ENCODE data around the gene C1orf198. TPM values are rescaled to one million over a fixed set of nuclear protein-coding genes. Genes with fewer than 3 reads are reported as not detected.
A peak's percentile ranks its signal among the peaks of the same experiment; 100 is the strongest.

Gene C1orf198
- total and polyA plus RNA-seq, 5 experiments from 2014 or later, result 5.5 to 8.9 (median 7.0) TPM

DNA sequence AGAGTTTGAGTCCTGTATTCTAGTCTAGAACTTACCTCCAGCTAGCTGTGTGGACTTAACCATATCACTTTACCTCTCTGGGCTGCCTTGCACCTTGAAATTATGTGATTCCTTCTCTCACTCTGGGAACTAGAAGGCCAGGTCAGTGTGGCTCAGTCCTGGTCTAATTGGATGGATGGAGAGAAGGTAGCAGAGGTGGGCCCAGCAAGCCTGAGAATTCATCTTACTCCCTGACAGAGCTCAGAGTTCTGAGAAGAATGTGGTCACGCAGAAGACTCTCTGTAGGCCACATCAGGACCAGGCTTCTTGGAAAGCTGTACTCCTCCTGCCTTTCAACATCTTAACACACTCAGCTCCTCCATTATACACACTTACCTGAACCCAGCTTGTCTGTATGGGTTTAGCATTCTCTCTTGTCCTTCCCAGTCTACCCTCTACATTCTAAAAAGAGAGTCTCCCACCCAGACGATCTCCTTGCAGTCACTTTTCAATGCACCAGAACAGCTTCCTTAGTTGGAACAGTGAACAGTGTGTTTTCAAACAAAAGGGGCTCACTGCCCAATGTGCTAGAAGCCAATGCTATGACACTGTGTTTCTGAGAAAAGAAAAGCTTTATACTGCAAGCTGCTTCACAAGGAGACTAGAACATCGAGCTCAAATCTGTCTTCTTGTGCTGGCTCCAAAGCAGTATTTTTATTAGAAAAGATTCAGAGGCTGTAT lies 60.6 kb downstream of the C1orf198 start:
- ATAC-seq, result no peak
- H3K9me3 Mint-ChIP-seq, result peaks cover 5 to 26% (median 10%) of the 10 kb centered on the region in 9 donors
- peaks cover 0 to 13% (median 5%) of the 10 kb centered on the region in 3 donors for H3K36me3 Mint-ChIP-seq
- no peaks in the 10 kb centered on the region for H3K4me1 Mint-ChIP-seq
- POLR2A ChIA-PET, result no interaction called here
- peaks cover 0 to 5% (median 1%) of the 10 kb centered on the region in 5 donors for H3K27me3 Mint-ChIP-seq
- H3K27ac Mint-ChIP-seq, result peak overlapping the region in 1 of 10 donors; percentile 24
- no peak for DNase-seq
- no peak overlapping the region for H3K4me3 Mint-ChIP-seq

DNA sequence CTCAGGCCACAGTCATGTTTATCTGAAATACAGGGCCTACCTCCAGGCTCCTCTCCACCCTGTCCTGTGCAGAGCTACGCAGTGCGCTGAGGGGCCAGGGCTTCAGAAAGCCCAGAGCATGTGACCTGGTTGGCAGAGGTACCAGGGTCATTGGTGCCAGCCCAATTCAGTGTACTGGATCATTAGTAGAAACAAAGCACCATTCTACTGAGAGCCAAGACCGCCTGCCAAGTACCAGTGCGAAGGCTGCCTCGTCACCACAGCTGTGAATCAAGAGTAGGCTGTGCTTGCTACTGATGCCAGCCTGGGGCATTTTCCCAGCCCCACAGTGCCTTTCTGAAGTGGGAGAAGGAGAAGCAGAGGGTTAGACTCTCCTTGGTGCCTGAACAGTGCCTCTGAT lies 61.3 kb downstream of the C1orf198 start:
- Mint-ChIP-seq H3K27me3 (peaks cover 3 to 7% (median 7%) of the 10 kb centered on the region in 5 donors), H3K27ac (peak overlapping the region in 1 of 10 donors; percentile 79), H3K9me3 (peaks cover 0 to 19% (median 6%) of the 10 kb centered on the region in 9 donors), H3K36me3 (peaks cover 0 to 7% (median 4%) of the 10 kb centered on the region in 3 donors), H3K4me1 (no peaks in the 10 kb centered on the region), H3K4me3 (no peak overlapping the region)
- DNase-seq (no peak), ATAC-seq (no peak)
- POLR2A ChIA-PET, result no interaction called here

DNA sequence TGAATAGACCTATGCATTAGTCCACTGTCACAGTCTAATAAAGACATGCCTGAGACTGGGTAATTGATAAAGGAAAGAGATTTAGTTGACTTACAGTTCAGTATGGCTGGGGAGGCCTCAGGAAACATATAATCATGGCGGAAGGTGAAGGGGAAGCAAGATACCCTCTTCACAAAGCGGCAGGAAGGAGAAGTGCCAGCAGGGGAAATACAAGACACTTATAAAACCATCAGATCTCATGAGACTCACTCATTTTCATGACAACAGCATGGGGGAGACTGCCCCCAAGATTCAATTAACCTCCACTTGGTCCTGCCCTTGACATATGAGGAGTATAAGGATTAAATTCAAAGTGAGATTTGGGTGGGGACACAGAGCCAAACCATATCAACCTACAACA lies 61.8 kb downstream of the C1orf198 start:
- ATAC-seq (no peak), DNase-seq (no peak)
- H3K4me3 Mint-ChIP-seq, result no peak overlapping the region
- no peak overlapping the region for H3K27ac Mint-ChIP-seq
- H3K9me3 Mint-ChIP-seq, result peaks cover 0 to 14% (median 6%) of the 10 kb centered on the region in 9 donors
- no peaks in the 10 kb centered on the region for H3K4me1 Mint-ChIP-seq
- H3K36me3 Mint-ChIP-seq, result peaks cover 0 to 7% (median 3%) of the 10 kb centered on the region in 3 donors
- H3K27me3 Mint-ChIP-seq, result peaks cover 3 to 11% (median 7%) of the 10 kb centered on the region in 5 donors
- POLR2A ChIA-PET, result no interaction called here

DNA sequence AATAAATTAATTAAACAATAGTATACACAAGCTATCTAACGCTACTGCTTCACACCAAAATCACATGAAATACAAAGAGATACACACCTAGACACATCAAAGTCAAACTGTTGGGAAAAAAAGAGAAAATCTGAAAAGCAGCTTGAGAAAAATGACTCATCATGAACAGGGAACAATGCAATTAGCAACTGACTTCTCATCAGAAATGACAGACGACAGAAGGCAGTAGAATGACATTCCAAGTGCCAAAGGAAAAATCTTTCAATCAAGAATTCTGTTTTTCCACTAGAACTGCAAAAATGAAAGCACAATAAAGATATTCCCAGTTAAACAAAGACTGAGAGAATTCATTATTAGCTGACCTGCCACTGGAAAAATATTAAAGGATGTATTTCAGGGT lies 63.9 kb downstream of the C1orf198 start:
- Mint-ChIP-seq H3K4me1 (no peaks in the 10 kb centered on the region), H3K36me3 (peaks cover 0 to 7% (median 0%) of the 10 kb centered on the region in 3 donors), H3K27me3 (peaks cover 6 to 15% (median 9%) of the 10 kb centered on the region in 5 donors), H3K4me3 (no peak overlapping the region), H3K27ac (no peak overlapping the region), H3K9me3 (peaks cover 0 to 11% (median 4%) of the 10 kb centered on the region in 9 donors)
- ATAC-seq (no peak), DNase-seq (no peak)
- POLR2A ChIA-PET, result no interaction called here

DNA sequence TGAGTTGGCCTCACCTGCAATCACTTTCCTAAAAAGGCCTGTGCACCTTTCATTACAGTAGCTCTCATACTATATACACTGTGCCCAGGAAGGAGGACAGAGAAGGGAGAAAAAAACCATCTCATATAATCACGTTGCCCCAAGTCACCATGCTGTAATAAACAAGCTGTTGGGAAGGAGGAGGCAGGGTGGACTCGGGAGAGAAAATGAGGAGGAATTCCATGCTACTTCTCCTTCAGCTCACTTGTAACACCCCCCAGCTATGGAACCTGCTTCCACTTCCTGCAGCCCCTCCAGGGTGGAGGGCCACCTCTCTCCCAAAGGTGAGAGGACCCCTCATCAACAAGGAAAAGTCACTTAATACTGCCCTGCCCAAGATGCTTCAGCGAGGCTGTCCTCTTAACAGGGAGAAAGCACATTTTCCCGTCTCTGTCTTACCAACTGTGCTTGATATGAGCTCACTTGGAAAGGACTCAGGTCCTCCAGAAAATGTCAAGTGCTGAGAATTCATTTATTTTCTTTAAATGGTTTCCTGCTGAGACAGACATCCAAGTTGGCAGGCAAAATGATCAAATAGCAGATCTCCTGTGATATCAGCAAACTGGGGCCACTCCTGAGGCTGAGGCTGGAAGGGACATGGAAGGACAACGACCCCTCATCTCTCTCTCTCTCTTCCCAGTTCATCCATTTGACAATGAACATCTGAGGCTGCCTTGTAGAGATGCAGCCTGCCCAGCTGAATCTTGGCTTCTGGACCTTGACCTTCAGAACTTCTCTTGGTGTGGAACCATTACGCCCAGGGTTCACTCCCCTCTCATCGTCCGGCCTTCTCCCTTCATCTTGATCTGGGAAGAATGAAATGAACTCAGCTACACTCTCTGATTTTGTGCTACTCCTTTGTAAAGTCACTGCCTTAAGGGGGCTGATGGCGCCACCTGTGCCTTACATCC lies 67.2 kb downstream of the C1orf198 start:
- ATAC-seq (no peak), DNase-seq (no peak)
- peak overlapping the region in 1 of 10 donors; percentile 14 for H3K4me3 Mint-ChIP-seq
- POLR2A ChIA-PET, result no interaction called here
- no peak overlapping the region for H3K27ac Mint-ChIP-seq
- H3K27me3 Mint-ChIP-seq, result peaks cover 10 to 35% (median 16%) of the 10 kb centered on the region in 5 donors
- no peaks in the 10 kb centered on the region for H3K4me1 Mint-ChIP-seq
- H3K9me3 Mint-ChIP-seq, result peaks cover 0 to 4% (median 0%) of the 10 kb centered on the region in 9 donors
- peaks cover 0 to 3% (median 0%) of the 10 kb centered on the region in 3 donors for H3K36me3 Mint-ChIP-seq

DNA sequence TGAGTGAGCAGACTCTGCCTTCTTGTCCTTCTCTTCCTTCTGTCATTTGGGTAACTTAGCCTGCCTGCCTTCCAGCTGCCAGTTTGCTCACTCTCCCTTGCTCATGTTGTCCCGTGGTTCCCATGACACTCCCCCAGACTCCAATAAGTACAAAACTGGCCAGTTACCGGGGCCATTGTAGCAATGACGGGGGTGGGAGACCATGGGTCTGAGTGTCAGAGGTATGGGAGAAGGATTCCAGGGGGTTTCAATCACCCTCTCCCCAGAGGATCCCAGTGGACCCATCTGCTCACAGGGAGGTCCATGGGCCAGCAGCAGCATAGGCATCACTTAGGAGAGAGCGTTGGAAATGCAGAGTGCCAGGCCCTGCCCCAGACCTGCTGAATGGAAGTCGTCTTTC lies 69.8 kb downstream of the C1orf198 start:
- POLR2A ChIA-PET, result no interaction called here
- Mint-ChIP-seq H3K4me1 (no peaks in the 10 kb centered on the region), H3K36me3 (no peaks in the 10 kb centered on the region)

DNA sequence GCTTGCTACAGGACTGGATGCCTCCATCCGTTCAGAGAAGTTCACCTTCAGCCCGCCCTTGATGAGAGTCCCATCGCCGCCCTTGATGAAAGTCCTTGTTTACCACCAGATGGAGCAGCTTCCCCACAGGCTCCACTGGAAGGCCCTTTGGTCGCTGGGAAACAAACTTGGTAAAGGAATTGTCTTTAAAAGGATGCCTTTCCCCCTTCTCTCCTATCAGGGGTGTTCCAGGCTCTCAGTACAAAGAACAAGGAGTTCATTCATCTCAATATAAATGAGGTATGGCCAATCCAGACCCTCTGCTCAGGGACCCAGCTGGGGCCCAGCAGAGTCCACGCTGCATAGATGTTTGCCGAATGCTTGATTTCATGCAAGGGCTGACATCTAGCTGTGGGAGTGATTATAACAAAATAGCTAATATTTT lies 70.4 kb downstream of the C1orf198 start:
- POLR2A ChIA-PET, result no interaction called here
- no peak for DNase-seq
- H3K4me3 Mint-ChIP-seq, result no peak overlapping the region
- no peaks in the 10 kb centered on the region for H3K4me1 Mint-ChIP-seq
- ATAC-seq, result no peak
- no peaks in the 10 kb centered on the region for H3K9me3 Mint-ChIP-seq
- H3K36me3 Mint-ChIP-seq, result no peaks in the 10 kb centered on the region
- no peak overlapping the region for H3K27ac Mint-ChIP-seq
- H3K27me3 Mint-ChIP-seq, result peaks cover 6 to 44% (median 24%) of the 10 kb centered on the region in 5 donors

More for the DNA sequence above, 69.8 kb downstream of the C1orf198 start:
- ATAC-seq, result no peak
- DNase-seq, result no peak
- Mint-ChIP-seq H3K9me3 (no peaks in the 10 kb centered on the region), H3K27ac (no peak overlapping the region), H3K4me3 (no peak overlapping the region), H3K27me3 (peaks cover 7 to 39% (median 19%) of the 10 kb centered on the region in 5 donors)

DNA sequence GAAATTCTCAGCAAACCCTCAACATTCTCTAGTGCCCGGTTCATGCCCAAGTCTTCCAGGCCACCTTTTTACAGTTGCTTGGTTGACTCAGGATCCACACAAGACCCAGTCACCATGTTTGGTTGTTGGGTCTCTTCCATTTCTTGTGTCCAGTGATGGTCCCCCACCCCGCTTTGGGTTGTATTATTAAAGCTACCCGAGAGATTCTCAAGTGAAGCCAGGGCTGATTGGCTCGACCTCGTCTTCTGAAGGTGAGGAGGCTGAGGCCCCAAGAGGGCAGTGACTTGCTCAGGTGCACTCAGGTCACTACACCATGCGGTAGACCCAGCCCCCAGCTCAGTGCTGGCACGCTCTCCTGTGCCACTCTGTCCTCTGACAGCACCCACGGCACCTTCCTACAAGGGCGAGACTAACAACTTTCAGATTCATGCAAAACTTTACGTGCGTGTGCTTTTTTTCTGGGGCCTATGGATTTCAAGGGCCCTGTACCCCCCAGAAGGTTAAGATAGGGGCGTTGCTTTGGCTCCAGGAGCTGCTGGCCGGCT lies 70.9 kb downstream of the C1orf198 start:
- Mint-ChIP-seq H3K4me1 (no peaks in the 10 kb centered on the region), H3K9me3 (no peaks in the 10 kb centered on the region), H3K4me3 (no peak overlapping the region), H3K27ac (no peak overlapping the region), H3K27me3 (peaks cover 6 to 42% (median 24%) of the 10 kb centered on the region in 5 donors), H3K36me3 (no peaks in the 10 kb centered on the region)
- DNase-seq (no peak), ATAC-seq (no peak)
- POLR2A ChIA-PET, result no interaction called here

DNA sequence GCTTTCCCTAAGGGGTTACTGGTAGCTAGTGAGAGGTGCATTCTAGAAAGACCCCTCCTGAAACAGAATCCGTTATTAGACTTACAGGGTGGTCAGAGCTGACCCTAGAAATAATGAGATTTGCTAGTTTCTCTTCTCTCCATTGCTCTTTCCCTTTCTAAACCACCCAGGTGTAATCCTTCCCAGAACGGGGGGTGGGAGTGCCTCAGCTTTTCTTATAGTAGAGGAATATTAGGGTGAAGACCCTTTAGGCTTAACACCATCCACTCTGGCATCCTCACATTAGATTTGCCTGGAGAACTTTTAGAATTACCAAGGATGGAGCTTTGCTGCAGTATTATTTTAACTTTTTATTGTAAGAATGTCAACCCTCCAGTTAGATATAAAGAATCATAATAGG lies 71.7 kb downstream of the C1orf198 start:
- Mint-ChIP-seq H3K27me3 (peaks cover 4 to 42% (median 21%) of the 10 kb centered on the region in 5 donors), H3K4me3 (no peak overlapping the region), H3K4me1 (peaks cover 0 to 3% (median 0%) of the 10 kb centered on the region in 4 donors), H3K27ac (no peak overlapping the region), H3K9me3 (no peaks in the 10 kb centered on the region), H3K36me3 (no peaks in the 10 kb centered on the region)
- ATAC-seq (no peak), DNase-seq (no peak)
- POLR2A ChIA-PET, result no interaction called here

DNA sequence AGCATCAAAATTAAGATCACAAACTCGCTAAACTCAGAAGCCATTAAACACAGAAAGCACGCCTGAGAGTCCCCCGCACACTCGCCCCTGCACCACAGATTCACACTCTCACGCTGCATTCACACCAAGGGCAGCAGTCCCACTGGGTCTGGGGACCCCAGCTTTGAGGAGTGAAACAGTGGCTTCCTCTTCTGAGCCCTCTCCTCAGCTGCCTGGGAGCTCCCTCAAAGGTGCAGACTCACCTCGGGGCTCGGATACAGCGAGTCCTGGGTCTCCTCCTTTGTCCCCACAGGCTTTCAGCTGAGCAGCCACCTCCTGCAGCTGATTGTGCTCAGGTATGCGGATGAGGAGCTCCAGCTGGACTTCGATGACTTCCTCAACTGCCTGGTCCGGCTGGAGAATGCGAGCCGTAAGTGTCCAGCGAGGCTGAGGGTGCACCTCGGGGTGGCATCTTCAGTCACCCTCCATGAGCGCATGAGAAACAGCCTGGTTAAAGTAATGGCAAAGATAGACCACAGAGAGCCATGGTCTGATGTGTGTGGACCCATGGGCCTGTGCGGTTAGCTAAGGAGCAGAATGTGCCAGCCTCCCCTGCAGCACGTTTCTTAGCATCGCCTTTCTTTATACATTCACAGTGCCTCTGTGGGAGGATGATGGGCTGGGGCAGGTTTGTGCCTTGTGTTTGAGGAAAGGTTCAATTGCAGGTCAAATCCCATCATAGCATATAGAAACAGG lies 73.3 kb downstream of the C1orf198 start:
- peaks cover 0 to 3% (median 0%) of the 10 kb centered on the region in 4 donors for H3K4me1 Mint-ChIP-seq

DNA sequence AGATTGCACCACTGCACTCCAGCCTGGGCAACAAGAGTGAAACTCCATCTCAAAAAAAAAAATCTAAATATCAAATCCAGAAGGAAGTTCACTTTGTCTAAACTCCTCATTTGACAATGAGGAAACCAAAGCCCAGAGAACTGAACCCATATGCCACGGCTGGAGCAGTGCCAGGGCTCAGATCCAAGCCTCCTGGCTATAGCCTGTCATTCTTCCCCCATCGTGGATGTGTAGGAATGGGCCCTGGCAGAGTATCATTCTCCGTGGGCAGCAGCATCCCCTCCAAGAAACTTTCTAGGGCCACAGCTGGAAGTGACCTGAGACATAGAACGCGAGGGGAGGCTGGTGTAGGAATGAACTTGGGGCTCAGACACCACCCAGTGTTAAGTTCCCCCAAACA lies 73.9 kb downstream of the C1orf198 start:
- ATAC-seq, result no peak
- H3K4me3 Mint-ChIP-seq, result no peak overlapping the region
- H3K27ac Mint-ChIP-seq, result no peak overlapping the region
- peaks cover 1 to 43% (median 22%) of the 10 kb centered on the region in 5 donors for H3K27me3 Mint-ChIP-seq
- H3K36me3 Mint-ChIP-seq, result no peaks in the 10 kb centered on the region
- peaks cover 0 to 3% (median 0%) of the 10 kb centered on the region in 4 donors for H3K4me1 Mint-ChIP-seq
- no peak for DNase-seq
- POLR2A ChIA-PET, result no interaction called here
- H3K9me3 Mint-ChIP-seq, result no peaks in the 10 kb centered on the region

More for the DNA sequence above, 73.3 kb downstream of the C1orf198 start:
- Mint-ChIP-seq H3K27me3 (peaks cover 1 to 46% (median 22%) of the 10 kb centered on the region in 5 donors), H3K27ac (no peak overlapping the region), H3K4me3 (no peak overlapping the region), H3K9me3 (no peaks in the 10 kb centered on the region), H3K36me3 (no peaks in the 10 kb centered on the region)
- POLR2A ChIA-PET, result no interaction called here
- ATAC-seq (no peak), DNase-seq (no peak)

DNA sequence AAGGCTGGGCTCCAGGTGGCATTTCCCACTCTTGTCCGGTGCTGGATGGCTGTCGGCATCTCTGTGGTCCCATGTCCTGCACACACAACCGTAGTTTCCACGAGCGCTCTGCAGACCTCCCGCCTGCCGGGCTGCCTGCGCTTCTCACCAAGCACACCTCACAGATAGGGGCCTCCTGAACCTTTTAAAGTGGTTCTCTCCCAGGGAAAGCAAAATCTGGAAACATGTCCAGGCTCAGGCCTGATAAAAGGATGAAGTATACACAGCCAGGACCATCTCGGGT lies 74.9 kb downstream of the C1orf198 start:
- H3K4me3 Mint-ChIP-seq, result no peak overlapping the region
- H3K9me3 Mint-ChIP-seq, result no peaks in the 10 kb centered on the region
- H3K27ac Mint-ChIP-seq, result no peak overlapping the region
- H3K27me3 Mint-ChIP-seq, result peaks cover 4 to 39% (median 20%) of the 10 kb centered on the region in 5 donors
- no peak for DNase-seq
- H3K36me3 Mint-ChIP-seq, result no peaks in the 10 kb centered on the region
- no peak for ATAC-seq
- POLR2A ChIA-PET, result no interaction called here
- H3K4me1 Mint-ChIP-seq, result peaks cover 0 to 3% (median 0%) of the 10 kb centered on the region in 4 donors
